Measurements from ENCODE around the gene TMEM120B.
"Not testable (repeated sequence)": the region's sequence is repeated elsewhere in the genome, so short reads cannot be mapped to it uniquely, and the experiment has no call there.

DNA sequence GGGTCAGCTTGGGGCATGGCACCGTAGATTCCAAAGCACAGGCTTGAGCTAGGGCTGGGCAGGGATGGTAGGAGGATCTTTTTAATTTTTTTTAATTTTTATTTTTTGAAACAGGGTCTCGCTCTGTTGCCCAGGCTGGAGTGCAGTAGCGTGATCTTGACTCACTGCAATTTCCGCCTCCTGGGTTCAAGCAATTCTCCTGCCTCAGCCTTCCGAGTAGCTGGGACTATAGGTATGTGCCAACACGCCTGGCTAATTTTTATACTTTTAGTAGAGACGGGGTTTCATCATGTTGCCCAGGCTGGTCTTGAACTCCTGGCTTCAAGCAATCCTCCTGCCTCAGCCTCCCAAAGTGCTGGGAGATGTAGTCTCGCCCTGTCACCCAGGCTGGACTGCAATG is 78.2 kb downstream of the TMEM120B start:
- not testable (repeated sequence) for TF ChIP-seq EZH2 (IDR thresholded peaks at IDR 0.05; ENCODE audit: low read length, unreplicated experiment); EZH2phosphoT487 (IDR thresholded peaks at IDR 0.05; ENCODE audit: borderline replicate concordance, low read length)
- TF ChIP-seq, protein P1, sequence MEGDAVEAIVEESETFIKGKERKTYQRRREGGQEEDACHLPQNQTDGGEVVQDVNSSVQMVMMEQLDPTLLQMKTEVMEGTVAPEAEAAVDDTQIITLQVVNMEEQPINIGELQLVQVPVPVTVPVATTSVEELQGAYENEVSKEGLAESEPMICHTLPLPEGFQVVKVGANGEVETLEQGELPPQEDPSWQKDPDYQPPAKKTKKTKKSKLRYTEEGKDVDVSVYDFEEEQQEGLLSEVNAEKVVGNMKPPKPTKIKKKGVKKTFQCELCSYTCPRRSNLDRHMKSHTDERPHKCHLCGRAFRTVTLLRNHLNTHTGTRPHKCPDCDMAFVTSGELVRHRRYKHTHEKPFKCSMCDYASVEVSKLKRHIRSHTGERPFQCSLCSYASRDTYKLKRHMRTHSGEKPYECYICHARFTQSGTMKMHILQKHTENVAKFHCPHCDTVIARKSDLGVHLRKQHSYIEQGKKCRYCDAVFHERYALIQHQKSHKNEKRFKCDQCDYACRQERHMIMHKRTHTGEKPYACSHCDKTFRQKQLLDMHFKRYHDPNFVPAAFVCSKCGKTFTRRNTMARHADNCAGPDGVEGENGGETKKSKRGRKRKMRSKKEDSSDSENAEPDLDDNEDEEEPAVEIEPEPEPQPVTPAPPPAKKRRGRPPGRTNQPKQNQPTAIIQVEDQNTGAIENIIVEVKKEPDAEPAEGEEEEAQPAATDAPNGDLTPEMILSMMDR (conservative IDR thresholded peaks at IDR 0.05; ENCODE audit: low read depth, low read length): not testable (repeated sequence)
